Epithelial cell of esophagus (primary cell): Measurements from ENCODE around the gene SEC31B.

Experiments
- DNase-seq: peaks from one replicate; pipeline ENCODE4 v3.0.0; 2010; ENCODE audit warnings: low read depth
- H3K4me3 ChIP-seq: 2 replicates; pipeline ENCODE4 v1.5.1; 2011; ENCODE audit warnings: mild to moderate bottlenecking, low read length, control low read depth
- TF ChIP-seq, protein P1 (sequence below): IDR thresholded peaks from 2 replicates; pipeline ENCODE4 v1.5.1; 2011; ENCODE audit warnings: low read depth, mild to moderate bottlenecking, low read length, control low read depth, inconsistent platforms; ENCODE audit not compliant: insufficient read depth; ENCODE audit errors: missing control alignments

SEC31B gene

DNA sequence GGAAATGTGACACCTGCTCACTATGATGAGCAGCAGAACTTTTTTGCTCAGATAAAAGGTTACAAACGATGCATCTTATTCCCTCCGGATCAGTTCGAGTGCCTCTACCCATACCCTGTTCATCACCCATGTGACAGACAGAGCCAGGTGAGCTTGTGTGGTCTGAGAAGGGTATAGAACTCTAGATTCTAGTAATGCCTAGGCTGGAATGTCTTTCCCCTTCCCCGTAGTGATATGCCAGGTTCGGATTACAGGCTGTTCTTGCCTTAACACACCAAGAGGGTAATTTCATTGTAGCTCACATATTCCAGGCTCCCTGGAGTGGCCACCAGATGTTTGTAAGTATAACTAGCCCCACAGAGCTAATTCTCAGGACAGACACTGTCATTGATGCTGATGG lies 25.3 kb upstream of the SEC31B start:
- no peak overlapping the region for H3K4me3 ChIP-seq
- TF ChIP-seq, protein P1, sequence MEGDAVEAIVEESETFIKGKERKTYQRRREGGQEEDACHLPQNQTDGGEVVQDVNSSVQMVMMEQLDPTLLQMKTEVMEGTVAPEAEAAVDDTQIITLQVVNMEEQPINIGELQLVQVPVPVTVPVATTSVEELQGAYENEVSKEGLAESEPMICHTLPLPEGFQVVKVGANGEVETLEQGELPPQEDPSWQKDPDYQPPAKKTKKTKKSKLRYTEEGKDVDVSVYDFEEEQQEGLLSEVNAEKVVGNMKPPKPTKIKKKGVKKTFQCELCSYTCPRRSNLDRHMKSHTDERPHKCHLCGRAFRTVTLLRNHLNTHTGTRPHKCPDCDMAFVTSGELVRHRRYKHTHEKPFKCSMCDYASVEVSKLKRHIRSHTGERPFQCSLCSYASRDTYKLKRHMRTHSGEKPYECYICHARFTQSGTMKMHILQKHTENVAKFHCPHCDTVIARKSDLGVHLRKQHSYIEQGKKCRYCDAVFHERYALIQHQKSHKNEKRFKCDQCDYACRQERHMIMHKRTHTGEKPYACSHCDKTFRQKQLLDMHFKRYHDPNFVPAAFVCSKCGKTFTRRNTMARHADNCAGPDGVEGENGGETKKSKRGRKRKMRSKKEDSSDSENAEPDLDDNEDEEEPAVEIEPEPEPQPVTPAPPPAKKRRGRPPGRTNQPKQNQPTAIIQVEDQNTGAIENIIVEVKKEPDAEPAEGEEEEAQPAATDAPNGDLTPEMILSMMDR = no peak
- no peak for DNase-seq

DNA sequence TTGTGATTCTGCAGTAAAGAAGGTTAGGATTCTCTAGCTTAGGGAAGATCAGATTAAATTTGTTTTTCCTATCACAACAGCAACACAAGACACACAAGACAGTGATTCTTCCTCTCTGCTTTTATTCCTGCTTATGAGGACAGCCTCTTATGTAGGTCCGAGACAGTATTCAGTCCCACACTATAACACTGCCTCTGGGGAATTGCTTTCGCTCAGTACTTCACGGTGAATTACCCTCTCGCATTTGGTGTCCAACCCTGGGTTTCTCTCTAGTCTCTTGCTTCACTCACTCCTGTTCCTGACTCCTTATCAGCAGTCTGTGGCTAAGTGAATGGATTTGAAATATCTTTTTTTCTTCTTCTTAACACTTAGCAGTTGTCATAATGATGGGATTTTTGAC lies 17.8 kb upstream of the SEC31B start:
- TF ChIP-seq, protein P1 = no peak
- no peak overlapping the region for H3K4me3 ChIP-seq
- no peak for DNase-seq

DNA sequence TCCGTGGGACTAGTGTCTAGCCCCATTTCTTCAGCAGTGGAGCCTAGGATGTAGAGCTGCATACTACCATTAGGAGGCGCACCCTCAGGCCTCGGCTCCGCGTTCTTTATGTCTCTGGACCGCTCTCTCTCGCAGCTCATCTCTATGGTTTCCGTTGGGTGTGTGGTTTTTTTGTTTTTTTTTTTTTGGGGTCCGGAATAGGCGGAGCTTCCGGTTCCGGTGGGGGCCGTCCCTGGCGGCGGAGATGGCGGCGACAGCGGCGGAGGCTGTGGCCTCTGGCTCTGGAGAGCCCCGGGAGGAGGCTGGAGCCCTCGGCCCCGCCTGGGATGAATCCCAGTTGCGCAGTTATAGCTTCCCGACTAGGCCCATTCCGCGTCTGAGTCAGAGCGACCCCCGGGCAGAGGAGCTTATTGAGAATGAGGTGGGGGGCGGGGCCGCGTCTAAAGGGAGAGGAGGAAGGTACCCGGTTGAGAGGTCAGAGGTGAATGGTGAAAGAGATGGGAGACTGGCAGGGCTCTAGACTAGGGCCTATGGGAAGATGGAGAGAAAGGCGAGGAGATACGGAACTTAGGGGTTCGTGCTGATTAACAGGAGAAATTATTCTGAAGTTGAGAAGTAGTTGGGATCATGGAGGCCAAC lies 16.2 kb upstream of the SEC31B start, which contains the start of gene HIF1AN:
TSS of gene HIF1AN (plus strand) at position 229 of the 639 bp plus-strand sequence. CDS start at position 245, 16 bp downstream.
- TF ChIP-seq, protein P1 = peak; percentile 96
- peak; percentile 93 for DNase-seq
- peak within 1 kb of the TSS; percentile 88 for H3K4me3 ChIP-seq

DNA sequence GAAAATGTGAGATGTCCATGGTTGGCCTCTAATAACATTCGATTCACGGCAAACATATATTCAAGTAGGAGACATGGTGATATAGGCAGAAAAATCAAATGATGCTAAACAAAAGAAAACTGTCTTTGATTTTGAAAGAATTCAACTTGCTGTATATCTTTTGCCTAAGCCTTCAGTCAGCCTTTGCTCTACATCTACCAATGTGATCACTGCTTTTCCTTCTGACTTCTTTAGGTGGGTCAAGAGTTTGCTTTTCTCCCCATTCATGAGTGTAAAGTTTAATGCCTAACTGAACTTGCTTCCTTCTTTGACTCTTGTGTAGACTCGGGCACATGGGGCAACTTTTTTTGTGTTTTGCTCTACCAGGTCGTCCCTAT lies 15.7 kb upstream of the SEC31B start:
- TF ChIP-seq, protein P1 = no peak
- H3K4me3 ChIP-seq = peak overlapping the region; percentile 88
- no peak for DNase-seq

DNA sequence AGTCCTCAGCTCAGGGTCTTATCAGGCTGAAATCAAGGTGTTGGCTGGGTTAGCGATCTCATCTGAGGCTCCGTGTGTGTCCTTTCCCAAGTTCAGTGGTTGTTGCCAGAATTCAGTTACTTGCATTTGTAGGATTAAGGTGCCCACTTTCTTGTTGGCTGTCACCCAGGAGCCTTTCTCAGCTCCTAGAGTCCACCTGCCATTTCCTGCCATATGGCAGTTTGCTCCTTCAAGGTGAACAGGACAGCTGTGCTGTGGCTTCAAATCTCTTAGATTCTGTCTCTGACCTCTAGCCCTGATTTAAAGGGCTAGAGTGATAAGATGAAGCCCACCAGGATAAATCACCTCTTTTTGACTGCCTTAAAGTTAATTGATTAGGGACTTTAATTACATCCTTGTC lies 15.1 kb upstream of the SEC31B start:
- no peak for DNase-seq
- TF ChIP-seq, protein P1 = no peak
- H3K4me3 ChIP-seq = no peak overlapping the region

DNA sequence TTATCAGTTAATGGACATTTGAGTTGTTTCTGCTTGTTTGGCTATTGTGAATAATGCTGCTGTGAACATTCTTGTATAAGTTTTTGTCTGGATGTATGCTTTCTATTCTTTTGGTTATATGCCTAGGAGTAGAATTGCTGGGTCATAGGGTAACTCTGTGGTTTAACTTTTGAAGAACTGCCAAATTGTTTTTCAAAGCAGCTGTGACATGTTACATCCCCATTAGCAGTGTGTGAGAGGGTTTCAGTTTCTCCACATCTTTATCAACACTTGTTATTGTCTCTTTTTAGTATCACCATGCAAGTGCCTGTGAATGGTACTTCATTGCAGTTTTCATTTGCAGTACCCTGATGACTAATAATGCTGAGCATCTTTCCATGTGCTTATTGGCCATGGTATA lies 12.1 kb upstream of the SEC31B start:
- H3K4me3 ChIP-seq = no peak overlapping the region
- DNase-seq = no peak
- TF ChIP-seq, protein P1 = no peak
